HG03175 (cell line): ENCODE measurements around the gene DPYD.
"Not testable (repeated sequence)": the region's sequence is repeated elsewhere in the genome, so short reads cannot be mapped to it uniquely, and the experiment has no call there.

Experiments used
- ATAC-seq: cut with Tn5 transposase; IDR thresholded peaks from one replicate; pipeline ENCODE4 v1.9.1; 2021; ENCODE audit warnings: mild to moderate bottlenecking, moderate library complexity; ENCODE audit not compliant: unreplicated experiment

DPYD gene

GRCh38 chr1:97245026-97245425 lies 675.8 kb downstream of the DPYD start:
- no peak for ATAC-seq

DNA sequence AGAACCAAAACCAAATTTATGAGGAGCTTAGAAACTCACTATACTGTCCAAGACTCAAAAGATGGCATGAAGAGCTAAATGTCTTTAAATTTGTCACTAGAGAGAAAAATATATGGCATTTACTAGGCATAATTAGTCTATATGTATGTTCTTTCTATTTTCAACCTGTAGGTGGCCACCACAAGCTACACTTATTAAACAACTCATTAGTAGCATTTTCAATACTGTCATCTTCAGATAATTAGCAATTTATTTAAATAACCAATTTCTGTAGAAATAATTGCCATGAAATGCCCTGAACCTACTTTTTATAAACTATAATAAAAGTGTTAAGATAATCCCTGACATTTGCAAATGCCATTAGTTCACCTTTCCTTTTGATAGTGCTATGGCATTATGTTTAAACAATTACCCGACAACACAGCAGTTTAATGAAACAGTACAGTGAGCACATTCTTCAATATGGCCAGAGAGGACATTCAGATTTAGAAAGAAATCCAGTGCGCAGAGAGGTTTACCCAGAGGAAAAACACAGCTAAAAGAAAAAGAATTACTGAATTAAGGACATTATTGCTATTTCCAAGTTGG lies 676.8 kb downstream of the DPYD start:
- peak; percentile 88 for ATAC-seq

GRCh38 chr1:97238816-97239215 lies 682.0 kb downstream of the DPYD start:
- no peak for ATAC-seq

DNA sequence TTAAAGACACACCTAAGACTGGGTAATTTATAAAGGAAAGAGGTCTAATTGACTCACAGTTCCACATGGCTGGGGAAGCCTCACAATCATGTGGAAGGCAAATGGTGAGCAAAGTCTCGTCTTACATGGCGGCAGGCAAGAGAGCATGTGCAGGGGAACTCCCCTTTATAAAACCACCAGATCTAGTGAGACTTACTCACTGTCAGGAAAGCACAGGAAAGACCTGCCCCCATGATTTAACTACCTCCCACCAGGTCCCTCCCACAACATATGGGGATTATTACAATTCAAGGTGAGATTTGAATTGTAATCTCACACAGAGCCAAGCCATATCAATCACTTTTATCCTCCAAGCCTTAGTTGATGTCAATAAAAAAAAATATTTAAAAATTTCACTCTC lies 689.5 kb downstream of the DPYD start:
- ATAC-seq, result not testable (repeated sequence)

GRCh38 chr1:97212671-97213070 lies 708.2 kb downstream of the DPYD start:
- no peak for ATAC-seq

DNA sequence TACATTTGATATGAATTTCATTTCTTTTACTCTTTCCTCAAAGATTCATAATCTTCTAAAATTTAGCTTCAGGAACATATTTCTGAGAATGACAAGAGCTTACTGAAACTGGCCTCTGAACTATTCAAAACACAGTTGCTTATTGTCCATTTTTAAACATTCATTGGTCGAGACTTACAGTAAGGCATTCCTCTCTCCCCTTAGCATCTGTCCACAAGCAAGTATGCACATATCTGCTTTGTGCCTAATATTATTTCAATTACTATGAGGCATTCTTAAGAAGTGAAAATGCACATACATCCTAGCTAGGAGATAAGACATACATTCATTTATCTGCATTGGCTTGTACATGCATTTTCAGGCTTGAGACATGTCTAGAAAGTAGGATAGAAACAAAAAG lies 710.5 kb downstream of the DPYD start:
- ATAC-seq, result no peak

DNA sequence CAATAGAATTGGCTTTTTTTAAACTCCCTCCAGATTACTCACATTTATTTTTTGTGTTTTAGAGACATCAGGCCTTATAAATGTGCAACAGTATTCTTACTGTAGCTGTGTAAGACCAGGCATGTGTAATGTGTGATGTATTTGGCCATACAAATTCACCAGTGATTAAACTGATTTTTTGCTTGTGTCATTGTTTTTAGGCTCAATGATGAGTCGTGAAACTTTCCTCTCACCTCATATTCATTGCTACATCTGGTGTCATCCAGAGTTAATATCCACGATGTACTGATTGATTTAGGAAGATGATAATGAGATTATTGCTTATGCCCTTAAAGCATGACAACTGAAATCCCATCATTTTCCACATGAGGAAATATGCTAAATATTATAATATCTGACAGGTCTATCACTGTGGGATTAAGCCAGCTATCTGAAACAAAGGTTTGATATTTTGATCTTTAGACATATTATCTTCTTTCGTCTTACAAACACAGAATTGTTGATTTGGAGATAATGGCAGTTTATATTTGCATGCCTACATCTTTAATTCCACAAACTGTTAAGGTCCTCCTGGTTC lies 711.4 kb downstream of the DPYD start:
- ATAC-seq, result no peak

DNA sequence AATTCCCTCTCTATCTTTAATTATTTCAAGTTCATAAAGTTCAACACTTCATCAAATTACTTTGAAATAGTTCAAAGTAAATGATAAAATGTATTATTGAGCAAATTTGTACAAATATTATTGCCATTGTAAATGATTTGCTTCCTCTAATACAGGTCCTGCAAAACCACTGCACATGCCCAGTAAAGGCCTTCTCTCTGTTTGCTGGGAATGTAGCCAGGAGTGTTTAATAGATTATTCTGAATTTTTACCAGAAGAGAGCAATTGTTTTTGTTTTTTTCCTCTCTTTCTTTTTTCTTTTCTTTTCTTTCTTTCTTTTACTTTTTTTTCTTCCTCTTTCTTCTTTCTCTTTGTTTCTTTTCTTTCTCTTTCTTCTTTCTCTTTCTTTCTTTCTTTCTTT lies 713.0 kb downstream of the DPYD start:
- ATAC-seq, result no peak

- ATAC-seq, result no peak
These were observed 716.4 kb downstream of the DPYD start for GRCh38 chr1:97204468-97204867.

DNA sequence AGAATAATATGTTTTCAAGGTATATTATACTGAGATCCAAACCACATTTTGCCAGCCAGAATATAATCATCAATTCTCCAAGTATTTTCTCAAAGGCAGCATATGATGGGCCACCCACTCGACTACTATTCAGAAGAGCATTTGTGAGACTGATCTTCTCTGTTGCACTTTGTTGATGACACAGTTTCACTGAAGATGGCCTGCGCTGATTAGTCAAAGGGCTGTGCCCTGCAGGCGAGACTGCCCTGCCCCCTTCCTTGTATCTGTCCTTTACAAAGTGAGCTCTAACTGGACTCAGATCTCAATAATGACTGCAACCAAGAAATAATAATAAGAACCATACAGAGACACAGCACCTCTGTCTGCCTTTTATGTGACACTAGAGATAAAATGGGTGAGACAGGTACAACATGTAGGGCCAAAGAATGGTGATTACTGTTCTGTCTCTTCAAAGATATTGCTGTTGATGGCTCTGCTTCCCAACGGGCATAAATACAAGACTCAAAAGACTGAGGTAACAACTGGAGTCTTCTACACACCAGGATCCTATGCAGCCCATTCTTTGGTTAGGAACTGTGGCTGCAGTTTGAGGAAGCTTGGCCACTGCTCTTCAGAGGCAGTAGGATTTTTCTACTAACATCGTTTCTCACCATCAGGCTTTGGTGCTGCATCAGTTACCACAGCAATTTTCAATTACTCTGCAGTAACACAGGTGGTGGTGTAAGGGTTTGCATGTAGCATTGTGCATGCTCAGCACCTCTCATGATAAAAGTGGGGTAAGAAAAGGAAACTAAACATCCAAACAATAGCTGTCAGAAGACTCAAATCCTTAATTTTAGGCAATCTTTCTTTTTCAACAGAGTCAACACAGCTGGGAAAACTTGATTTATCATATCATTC lies 718.1 kb downstream of the DPYD start:
- no peak for ATAC-seq

DNA sequence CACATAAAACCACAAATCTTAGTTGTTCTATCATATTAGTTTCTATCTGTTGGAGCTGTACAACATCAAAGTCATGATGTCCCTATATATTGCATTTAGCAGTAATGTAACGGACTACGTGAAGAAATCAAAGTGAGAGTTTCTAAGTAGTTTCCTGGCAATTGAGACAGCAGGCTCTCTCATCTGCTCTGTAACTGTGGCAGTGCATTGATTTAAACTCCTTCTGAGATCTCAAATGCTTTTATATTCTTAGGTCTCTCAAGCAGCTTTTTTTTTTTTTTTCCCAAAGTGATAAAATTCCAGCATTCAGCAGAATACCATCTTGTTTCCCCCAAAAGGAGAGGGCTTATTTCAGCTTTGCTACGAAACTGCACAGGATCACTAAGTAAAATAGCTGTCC lies 719.2 kb downstream of the DPYD start:
- ATAC-seq, result no peak

DNA sequence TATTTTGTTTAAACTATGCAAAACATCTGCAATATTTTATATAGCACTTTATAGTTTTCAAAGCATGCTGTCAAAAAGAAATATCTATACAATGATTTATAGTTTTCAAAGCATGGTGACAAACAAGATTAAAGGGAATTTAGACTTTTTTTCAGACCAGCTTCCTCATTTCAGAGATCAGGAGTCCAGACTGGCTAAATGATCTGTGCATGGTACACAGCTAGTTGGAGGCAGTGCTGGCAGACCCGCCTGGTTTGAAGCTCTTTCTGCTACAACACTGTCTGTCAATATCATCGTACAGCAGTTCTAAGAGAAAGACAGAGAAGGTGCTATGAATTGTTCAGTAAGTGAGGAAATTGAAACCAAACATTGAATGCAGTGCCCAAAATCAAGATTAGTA lies 720.2 kb downstream of the DPYD start:
- ATAC-seq, result no peak

DNA sequence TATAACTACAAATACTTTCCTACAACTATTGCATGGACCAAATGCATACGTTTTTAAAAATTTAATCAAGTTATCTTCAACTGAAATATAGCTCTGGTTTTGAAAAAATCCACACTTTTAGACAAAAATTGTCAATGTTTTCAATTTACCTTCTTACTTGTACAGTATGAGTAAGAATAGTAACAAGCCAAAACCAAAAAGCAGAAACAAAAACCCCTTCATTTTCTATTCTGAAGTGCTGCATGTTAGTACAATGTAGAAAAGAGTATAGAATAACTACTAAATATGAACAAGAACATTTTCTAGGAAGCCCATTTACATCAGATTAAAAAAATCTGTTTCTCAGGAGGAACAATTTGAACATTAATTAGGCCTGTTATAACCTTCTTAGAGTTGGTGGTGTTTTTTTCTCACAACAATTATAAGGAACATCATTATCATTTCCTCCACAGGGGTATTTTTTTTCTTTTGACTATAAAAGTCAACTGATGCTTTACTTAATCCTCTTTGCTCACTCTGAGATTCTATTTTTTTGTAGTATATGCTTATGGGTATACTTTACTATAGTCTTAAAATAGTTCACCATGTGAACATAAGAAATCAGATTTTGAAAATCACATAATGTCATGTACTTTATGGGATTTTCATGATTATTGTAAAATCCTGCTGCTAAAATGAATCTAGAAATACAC lies 723.9 kb downstream of the DPYD start:
- no peak for ATAC-seq

DNA sequence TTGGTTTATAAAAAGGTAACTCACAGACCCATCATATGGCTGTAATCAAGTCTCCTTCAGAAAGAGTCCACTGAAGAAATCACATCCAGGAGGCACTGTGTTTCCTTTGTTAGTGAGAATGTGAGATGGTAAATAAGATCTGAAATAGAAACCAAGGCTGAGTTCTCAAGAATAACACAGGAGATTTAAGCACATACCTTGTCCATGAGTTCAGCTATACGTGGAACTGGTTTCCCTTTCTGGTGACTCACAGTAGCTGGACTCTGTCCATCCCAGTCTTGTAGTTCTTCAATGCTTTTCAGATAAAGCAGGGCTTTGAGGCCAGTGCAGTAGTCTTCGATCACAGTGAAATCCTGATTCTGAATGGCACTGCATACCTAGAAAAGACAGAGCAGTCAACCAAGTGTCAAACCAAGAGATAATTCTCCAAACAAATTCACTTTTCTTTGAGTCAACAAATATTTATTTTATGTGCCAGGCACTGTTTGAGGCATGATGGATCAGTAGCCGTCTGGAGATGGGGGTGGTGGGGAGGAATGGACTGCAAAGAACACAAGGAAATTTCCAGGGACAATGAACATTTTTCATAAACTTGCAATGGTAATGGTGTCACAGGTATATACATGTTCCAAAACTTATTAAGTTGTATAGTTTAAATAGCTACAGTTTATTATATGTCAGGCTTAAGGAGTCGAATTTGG lies 727.8 kb downstream of the DPYD start:
- no peak for ATAC-seq

GRCh38 chr1:97190326-97190725 lies 730.5 kb downstream of the DPYD start:
- no peak for ATAC-seq

DNA sequence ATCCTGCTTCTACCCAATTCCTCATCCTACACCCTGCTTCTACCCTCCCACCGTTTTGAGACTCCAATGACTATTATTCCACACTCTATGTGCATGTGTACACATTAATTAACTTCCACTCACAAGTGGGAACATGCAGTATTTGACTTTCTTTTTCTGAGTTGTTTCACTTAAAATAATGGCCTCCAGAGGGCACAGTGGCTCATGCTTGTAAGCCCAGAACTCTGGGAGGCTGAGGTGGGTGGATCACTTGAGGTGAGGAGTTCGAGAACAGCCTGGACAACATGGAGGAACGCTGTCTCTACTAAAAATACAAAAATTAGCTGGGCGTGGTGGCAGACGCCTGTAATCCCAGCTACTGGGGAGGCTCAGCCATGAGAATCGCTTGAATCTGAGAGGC lies 734.5 kb downstream of the DPYD start:
- ATAC-seq, result no peak

DNA sequence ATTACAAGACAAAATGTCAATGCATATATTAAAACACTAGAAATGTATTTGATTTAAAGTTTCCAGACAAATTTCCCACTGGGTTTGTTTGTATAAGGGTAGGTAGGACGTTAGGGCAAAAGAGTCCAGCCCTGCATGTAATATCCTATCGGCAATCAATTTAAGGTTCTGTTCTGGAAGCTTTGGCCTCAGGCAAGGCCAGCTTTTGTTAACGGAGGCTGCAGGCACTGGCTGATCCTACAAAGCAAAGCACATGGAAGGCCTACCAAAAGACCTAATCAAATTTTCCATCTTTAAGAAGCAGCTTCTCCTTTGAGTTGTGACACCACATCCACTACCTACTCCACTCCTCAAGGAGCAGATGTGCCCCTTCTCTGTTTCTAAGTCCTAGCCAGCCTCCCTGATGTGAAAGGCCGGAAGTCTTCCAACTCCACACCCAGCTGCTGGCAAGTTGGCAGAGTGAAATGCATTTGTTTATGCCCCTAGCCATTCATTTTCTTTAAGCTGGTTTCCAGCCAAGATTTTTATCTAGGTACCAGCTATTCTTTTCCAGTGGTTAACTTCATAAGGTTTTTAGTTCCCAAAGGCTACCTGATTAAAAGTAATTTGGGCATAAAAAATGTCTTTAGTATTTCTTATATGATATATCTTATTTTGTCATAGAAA lies 746.7 kb downstream of the DPYD start:
- no peak for ATAC-seq

DNA sequence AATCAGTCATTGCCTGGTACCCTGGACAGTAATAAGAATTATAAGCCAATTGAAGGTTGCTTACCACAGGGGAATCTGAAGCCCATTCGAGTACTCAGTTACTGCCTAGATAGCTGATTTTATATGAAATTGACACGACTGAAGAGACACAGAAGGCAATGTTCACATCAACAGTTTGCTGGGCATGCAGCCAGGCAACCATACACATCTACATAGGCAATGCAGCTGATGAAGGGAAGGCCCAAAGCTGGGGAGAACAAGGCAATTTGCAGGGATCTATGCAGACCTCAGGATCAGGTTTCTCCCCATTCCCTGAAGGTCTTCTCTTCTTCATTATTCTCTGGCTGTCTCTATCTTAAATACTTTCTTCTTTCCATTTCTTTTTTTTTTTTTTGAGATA lies 750.5 kb downstream of the DPYD start:
- no peak for ATAC-seq

DNA sequence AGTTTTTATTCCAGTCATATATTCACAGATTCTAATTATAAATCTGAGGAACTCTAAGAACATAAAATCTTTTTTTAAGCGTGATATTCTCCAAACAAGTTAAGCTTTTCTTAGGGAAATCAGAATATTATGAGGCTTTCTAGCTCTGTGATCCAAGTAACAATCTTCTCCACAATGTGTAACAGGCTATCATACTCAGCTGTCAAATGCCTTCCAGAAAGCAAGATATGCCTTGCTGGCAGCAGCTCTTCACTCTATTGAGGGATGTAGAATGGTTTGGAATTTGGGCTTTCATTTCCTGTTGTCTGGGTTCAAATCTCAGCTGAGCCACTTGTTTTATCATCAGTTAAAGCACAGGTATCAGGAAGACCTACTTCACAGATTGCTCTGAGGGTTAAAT lies 752.8 kb downstream of the DPYD start:
- ATAC-seq, result no peak

DNA sequence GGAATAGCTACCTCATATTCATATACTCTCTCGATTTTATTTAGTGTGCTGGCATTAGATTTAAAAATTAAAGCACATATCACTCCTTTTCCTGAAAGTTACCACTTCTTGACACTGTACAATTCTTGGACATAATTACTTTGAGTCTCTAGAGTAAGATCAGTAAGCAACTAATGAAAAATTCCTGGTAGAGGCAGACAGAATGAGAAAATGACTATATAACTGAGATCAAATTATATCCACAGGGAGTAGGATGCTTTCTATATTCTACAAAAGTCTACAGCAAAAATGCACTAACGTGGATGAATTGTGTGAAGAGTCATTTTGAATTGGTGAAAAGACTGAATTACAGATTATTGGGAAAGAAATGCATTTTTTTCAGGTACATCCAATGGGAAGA lies 753.6 kb downstream of the DPYD start:
- ATAC-seq, result no peak

GRCh38 chr1:97166626-97167025 lies 754.2 kb downstream of the DPYD start:
- no peak for ATAC-seq
